Measurements from ENCODE around the gene TRDMT1. TPM values are rescaled to one million over a fixed set of nuclear protein-coding genes. Genes with fewer than 3 reads are reported as not detected.
"Not testable (repeated sequence)": the region's sequence is repeated elsewhere in the genome, so short reads cannot be mapped to it uniquely, and the experiment has no call there.

TRDMT1 gene
- total RNA-seq, 1 donor from 2014 or later: 4.9 TPM

DNA sequence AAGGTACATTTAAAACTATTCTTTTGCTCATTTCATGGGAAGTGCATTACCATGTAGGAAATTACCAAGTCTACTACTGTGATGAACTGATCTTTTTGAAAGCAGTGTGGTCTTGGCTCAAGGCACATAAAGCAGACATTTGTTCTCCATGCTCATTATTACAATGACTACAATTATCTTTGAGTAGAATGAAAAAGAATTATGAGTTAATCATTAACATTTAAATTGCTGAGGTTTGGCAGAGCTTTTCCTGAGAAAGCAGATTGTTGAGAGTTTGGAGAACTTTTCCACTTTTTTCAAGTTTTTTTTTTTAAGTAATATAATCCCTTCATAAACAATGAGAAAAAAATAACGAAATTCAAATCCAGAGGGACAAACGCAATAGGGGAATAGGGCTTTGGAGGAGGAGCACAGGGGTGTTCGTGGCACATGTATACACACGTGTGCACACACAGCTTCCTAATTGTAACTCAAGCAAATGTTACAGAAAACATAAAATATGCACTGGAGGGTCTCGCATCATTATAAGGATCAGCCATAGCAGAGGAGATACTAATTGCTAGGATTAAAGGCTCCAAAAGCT, 62.9 kb downstream of the TRDMT1 start:
- DNase-seq (ENCODE audit: low read depth, low spot score): no peak

DNA sequence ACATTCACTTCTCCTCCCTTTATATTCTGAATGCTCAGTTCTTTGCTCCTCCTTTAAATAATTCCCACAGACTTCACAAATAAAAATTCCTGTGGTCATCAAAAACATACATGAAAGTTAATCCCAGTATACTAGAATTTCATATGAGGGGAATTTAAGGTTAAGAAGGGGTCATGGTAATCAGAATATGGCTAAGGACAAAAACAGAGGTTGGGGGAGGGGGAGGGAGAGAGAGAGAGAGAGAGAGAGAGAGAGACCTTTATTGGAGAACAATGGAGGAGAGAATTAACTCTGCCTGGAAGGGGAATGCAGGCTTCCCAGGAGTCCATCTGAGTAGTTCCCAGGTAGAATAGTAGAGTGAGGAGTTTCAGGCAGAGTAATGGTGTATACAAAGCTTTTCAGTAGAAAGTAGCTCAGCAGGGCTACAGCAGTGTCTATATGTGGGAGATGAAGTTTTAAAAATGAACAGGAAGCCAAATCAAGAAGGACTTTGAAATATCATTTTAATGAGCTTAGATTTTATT, 66.7 kb downstream of the TRDMT1 start:
- no peak for DNase-seq (ENCODE audit: low read depth, low spot score)

DNA sequence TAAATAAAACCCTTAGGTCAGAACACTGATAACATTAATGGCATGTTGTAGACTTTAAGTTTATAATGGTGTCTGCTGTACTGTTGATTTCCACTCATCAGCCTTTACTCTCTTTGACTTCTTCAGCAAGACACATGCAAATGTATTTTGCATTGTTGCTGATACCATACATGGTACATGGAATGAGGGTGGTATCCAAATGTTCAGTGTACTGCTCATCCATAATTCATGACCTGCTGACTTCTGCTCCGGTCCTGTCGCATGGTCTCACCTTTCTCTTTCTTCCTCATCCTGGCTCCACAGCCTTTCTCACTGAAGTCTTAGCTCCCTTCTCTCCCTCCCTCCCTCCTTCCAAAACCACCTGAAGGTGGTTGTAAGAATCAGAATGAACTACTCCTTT, 67.2 kb downstream of the TRDMT1 start:
- no peak for DNase-seq (ENCODE audit: low read depth, low spot score)

DNA sequence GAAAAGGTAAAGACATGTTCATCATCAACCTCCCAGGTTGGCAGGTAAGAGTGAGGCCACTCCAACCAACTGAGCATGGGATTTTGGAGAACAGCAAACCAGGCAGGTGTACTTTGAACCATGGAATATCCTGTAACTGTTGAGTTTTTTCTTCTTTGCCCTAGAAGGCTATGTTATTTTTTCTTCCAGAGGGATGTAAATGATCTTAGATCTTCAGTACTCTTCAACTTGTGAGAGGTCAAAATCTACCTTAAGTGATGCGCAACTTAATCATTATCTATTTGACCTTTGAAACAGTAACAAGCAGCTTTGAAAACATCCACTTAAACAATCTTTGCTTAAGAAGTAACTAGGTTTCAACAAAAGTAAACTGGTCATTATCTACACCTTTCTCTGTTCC, 71.7 kb downstream of the TRDMT1 start, which contains the start of gene CUBN:
Gene CUBN, minus strand, starts transcription at position 71 of the 400 bp plus-strand sequence. Its CDS starts 46 bp downstream, at position 25.
- DNase-seq (ENCODE audit: low read depth, low spot score): no peak

DNA sequence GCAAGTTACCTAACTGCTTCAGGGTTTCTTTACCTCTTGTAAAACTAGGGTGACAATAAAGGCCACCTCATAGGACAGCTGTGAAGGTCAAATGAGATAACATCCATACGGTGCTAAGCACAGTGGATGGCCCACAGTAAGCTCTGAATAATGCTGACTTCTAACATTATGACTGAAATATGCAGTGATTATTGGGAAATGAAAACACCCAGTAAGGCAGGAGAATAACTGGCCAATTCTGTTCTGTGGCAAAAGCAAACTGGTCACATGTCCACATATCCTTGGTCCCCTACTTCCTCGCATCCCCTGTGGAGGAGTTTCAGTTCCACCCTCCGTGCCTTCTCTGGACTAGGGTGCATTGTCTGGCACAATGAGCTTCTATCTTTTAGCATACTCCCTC, 73.2 kb downstream of the TRDMT1 start:
- no peak for DNase-seq (ENCODE audit: low read depth, low spot score)

DNA sequence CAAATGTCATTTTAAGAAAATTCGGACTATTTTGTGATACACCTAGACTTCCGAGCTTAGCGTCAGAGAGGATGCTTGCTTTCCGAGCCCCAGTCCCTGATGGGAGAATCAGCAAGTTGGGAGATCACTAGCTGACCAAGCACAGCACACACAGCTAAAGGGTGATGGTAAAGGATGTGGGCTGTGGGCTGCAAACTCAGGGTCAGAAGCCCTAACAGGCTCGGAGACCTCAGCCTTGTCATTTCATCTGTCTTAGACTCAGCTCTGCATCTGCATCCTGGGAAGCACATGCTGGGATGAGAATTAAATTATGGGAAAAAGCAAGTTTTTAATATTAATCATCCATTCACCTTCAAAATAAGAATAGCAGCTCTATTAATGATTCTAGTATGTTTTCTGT, 75.1 kb downstream of the TRDMT1 start:
- DNase-seq (ENCODE audit: low read depth, low spot score): no peak

DNA sequence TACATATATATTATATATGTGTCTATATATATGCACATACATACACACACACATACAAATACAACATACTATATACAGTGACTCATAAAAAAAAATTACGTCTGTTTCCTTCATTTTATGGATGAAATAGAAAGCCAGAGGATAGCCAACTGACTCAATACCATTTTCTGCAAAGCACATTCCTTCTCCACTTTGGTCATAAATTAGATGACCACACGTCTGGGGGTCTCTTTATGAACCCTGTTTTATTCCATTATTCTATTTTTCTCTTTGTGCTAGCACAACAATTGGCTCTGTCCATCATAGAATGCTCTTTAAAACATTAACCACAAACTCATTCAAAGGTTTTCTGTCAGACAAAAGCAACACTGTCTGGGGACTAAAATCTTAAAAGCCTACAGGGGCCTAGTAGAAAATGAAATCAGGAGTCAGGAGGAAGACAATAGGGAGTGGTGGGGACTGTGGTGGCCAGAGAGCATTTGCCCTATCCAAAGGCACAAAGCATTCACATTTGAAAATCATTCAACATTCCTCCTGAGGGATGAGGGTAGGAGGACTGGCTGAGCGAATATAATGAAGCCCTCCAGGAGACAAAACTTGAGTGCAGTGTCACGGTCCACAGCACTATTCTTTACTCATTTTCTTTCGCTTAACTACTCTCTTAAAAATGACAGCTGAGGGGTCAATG, 76.1 kb downstream of the TRDMT1 start:
- no peak for DNase-seq (ENCODE audit: low read depth, low spot score)

DNA sequence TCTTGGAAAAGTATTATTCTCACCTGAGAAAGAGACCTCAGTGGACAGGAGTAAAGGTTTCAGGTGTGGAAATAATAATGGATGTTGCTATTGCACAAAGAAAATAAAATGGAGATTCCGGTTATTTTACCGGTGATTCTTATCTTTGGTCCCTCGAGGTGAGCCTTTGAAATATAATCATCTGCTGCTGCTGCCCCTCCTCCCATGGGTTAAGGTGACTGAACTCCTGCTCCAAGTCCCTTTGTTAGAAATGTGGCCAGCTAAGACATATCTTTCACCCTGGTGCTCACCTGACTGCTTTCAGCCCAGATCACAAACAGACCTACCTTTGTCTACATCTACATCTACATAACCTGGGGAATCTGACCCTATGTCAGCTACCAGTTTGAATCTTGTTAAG, 77.5 kb downstream of the TRDMT1 start:
- DNase-seq (ENCODE audit: low read depth, low spot score): no peak

DNA sequence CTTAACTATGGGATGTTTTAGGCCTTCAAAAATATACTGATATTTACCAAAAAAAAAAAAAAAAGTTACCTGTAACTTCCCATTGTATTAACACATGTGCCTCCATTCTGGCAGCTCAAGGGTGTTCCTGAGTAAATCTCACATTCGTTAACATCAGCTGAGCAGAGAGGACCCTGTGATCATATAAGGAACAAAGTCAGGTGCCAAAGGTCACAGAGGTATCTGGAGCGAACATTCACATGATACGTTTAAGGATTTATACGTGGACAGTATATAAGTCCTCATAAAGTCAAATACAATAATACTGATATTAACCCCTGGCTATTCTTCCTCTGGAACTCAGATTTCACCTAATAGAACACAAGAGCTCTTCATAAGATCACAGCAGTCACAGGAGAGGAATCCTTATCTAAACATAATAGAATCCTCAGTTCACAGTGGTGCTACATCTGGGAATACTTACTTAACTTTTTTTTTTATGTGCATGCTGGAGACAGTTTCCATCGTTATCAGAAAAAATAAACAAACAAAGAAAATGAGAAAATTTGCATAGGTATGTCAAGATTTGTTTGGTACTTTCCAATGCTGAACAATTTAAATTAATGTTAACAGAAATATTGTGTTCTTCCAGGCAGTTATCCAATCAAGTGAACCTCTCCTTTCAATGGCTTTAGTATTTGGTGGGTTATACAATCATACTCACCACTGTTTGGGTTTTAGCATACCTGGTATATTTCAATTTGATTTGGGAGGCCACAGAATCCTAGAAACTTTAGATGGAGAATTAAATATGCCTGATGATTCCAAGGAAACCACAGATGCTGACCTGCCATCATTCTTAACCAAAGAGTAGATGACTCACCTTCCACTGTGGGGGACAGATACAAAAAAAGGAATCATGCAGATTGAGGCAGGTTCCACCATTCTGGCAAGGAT, 78.5 kb downstream of the TRDMT1 start:
- DNase-seq (ENCODE audit: low read depth, low spot score): no peak

DNA sequence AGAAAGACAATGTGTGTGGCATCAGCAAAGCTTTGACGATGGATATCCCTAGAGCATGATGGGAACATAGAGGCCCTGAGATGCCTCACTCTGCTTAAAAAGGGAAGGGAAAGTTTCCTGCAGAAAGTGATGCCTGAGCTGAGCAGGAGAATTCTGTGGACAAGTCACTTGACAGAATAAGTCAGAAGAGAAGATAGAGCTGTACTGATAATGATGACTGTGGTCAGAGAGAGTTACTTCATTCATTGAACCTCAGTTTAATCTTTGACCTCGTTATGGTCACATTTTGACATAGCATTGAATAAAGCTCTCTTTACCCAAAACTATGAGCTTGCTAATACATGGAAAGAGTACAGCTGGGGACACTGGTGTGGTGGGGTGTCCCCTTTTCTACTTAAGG, 79.4 kb downstream of the TRDMT1 start:
- DNase-seq (ENCODE audit: low read depth, low spot score): no peak

DNA sequence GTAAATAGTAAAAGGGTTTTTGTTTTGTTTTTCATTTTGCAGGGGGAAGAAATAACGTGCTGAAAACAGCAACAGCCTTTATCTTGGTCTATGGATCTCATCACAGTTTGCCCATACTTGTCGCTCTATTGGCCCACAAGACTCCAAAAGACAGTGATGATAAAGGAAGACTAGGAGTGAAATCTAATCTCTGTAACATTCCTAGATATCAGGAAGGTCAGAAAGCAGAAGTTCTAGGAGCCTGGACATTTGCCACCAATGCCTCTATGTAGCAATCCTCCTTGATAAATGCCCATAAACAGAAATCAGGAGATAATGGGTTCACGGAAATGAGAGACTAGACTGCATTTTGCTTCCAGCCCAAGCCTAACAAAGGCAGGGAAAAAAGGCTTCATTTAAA, 80.8 kb downstream of the TRDMT1 start:
- DNase-seq (ENCODE audit: low read depth, low spot score): no peak

DNA sequence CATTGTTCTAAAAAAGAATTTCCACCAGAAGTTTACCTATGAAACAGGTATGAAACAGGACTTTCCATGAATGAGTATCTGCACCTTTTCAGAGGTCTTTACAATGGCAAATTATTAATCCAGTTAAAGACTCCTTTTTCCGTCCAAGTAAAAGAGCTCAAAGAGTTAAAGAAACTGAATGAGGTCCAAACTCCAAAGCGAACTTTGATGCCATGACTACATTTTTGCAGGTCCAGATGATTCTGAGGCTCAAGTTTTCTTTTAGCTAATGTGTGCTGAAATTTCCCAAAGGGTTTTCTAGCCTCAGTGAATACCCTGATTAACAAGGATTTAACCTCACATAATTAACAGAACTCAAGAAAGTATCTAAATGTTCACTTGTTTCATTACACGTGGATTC, 81.6 kb downstream of the TRDMT1 start:
- no peak for DNase-seq (ENCODE audit: low read depth, low spot score)

DNA sequence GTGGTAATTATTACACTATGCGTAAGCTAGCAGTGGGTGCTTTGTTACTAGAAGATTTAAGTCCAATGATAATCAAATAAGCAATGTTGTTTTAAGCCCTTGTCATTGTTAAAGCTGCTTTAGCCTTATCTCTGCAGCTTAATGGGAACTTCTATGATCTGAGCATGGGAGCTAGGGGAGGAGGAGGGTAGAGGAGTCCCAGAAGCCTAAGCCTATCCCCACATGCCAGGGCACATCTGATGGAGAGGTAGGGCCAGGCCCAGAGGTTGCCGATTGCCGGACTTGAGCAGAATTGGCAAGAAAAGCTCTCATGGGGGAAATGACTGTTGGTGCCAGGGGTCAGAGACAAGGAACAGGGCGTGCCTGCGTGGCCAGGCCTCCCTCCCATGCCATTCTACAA, 85.3 kb downstream of the TRDMT1 start:
- DNase-seq (ENCODE audit: low read depth, low spot score): no peak

DNA sequence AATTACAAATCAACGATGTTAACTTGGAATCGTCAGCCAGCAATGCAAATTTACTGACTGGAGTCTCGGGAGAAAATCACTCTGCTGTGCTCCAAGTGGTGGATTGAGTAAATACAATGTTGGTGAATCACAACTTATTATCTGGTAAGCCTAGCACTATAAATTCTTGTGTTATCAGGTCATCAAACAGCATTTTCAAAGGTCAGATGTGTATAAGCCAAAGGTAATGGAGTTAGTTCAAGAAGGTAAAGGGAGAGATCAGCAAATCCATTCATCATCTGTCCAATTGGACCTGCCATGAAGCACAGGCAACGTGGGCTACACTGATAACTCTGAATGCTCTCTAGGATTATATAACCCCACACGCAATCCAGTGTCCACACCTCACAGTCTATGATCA, 85.8 kb downstream of the TRDMT1 start:
- DNase-seq (ENCODE audit: low read depth, low spot score): no peak

DNA sequence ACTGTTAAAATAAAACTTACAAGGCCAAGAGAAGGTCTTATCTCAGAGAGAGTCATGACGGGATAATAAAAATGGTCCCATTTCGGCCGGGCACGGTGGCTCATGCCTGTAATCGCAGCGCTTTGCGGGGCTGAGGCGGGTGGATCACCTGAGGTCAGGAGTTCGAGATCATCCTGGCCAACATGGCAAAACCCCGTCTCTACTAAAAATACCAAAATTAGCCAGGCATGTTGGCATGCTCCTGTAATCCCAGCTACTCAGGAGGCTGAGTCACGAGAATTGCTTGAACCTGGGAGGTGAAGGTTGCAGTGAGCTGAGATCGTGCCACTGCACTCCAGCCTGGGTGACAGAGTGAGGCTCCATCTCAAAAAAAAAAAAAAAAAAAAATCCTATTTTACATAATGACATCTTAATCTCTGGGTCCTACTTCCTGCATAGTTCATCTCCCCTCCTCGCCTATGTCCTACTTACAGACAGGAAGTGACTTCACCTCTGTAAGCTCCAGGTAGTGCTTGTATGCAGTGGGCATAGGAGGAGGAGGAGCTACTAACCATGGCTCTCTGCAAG, 86.5 kb downstream of the TRDMT1 start:
- not testable (repeated sequence) for DNase-seq (ENCODE audit: low read depth, low spot score)

DNA sequence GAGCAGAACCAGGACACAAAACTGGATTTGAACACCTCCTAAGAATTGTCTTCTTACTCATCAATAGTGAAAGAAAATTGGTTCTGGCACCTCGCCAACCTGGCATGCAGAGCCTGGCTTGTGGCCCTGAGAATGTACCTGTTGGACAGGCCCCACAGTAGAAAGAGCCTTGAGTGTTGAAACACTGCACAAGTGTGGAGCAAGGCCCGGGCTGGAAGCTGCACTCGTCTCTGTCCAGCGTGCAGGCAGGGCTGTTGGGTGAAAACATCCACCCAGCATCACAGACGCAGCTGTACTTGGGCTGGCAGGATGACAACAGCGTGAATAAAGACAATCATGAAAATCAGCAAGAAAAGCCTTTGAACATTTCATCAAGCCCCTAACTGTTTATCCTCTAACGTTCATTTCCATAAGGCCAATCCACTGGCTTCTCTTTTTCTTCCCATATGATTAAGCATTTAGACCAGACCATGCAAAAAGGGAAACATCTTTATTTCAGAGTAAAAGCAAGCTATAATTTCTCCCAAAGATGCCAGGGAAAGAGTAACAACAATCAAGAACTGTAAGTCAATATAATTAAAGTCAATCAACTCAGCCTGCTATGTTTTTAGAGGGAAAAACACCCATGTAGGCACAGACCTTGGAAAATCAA, 87.5 kb downstream of the TRDMT1 start:
- no peak for DNase-seq (ENCODE audit: low read depth, low spot score)

DNA sequence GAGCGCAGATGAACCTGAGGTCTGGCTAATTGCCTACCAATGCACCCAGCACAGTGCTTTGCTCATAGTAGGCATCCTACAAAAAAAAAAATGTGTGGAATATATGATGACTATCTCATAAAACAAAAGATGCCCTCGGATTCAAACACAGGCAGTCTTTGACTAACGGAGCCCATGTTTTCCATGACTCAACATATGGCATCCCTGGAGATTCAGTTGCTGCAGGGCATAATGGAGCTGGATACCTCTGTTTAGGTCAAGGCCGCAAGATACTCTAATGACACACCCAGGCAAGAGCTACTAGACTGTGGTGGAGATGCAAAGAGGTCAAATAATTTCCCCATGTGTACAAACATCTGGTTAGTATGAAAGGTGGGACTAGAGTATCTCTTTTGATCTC, 88.1 kb downstream of the TRDMT1 start:
- no peak for DNase-seq (ENCODE audit: low read depth, low spot score)

DNA sequence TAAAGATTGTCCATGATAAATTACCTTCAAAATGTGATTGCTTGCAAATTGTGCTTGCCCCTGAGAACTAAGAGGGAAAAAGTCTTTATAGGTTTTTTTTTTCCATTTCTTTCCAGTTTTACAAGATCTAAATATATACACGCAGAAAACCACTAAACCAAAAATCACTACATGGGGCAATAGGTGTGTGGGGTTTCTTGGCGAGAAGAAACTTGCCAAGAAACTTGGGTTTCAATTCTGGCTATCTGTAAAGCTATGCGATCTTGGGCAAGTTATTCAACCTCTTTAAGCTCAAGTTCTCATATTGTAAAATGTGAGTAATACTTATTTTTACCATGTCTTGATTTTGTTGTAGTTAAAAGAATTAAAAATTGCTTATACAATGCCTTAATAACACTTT, 88.9 kb downstream of the TRDMT1 start:
- no peak for DNase-seq (ENCODE audit: low read depth, low spot score)

DNA sequence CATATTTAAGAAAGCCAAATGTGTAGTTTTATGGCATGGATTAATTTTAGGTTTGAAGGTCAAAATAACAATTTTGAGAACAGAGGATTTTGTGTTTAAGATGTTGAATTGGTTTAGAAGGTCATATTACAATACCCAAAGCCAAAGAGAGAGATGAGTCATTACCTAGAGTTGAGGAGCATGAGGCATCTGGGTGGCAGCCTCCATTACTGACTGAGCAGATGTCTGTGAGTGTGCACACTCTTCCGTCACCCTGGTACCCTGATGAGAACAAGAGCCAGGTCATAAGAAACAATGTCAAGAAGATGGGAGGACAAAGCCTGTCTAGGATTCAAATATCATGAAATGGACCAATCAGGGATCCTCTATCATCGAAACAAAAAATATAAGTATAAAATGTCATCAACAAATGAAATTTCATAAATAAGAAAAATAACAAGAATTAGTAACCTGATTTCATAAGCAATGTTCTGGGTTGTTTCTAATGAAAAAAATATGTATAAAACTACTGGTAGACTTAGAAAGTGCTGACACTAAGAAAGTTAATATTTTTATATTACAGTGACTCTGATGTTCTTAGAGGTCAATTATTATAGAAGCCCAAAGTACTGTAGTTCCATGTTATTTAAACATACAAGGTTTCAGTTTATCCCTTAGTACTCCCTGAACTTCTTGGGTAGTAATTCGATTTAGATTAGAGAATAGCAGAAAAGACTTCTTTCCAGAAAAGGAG, 91.8 kb downstream of the TRDMT1 start:
- no peak for DNase-seq (ENCODE audit: low read depth, low spot score)

DNA sequence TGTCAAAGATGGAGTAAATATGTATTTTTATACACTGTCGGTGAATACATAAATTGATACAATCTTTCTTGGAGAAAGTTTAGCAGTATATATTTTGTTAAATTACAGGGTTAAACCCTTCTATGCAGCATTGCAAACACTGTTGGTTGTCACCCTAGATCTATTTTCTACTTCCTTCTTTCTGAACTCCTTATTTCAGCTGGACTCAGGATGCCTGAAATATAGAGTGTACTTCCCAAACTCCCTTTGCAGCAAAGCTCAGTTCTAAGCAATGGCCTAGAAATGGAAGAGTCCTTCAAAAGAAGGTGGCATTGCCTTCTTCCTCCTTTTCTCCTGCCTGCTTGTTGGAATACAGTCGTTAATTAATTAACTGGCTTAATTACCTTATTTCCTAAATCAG, 92.4 kb downstream of the TRDMT1 start:
- DNase-seq (ENCODE audit: low read depth, low spot score): no peak

DNA sequence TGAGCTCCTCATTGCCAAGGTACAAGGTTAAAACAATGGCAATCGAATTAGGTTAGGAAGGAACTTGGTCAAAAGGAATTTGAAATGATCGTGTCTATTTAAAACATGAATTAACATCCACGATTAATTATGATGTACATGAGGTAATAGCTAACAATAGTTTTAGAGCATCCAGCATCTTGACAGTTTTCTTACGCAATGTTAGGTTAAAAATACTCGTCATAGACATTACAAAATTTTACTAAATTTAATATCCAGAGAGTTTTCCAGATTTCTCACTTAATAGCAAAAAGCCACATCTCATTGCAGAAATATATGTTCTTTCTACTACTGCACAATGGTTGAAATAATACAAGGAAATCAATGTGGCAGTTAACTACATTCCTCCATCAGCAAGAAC, 94.5 kb downstream of the TRDMT1 start:
- no peak for DNase-seq (ENCODE audit: low read depth, low spot score)
